Keratinocyte (primary cell): Measurements from ENCODE around the gene GSTM4. TPM values are rescaled to one million over a fixed set of nuclear protein-coding genes. Genes with fewer than 3 reads are reported as not detected.

Source experiments
- DNase-seq: peaks from one replicate; pipeline ENCODE4 v3.0.0-alpha.2; 2011; ENCODE audit warnings: low read depth, missing footprints, low spot score
- FAIRE-seq: peaks from 2 replicates; lab custom pipeline; 2011; peaks lifted over from hg19 to GRCh38; lab: Jason Lieb, UNC
- H2AFZ ChIP-seq: 2 replicates; pipeline ENCODE4 v1.6.0; 2012; ENCODE audit warnings: low read length, control low read depth, inconsistent platforms; ENCODE audit not compliant: control insufficient read depth
- H3K27ac ChIP-seq: 2 replicates; pipeline ENCODE4 v1.5.1; 2011; ENCODE audit warnings: low read length; ENCODE audit not compliant: control insufficient read depth, insufficient read depth
- H3K27me3 ChIP-seq: 3 replicates; pipeline ENCODE4 v1.6.0; 2011; ENCODE audit warnings: low read length; ENCODE audit not compliant: control insufficient read depth, insufficient read depth; ENCODE audit errors: extremely low read depth
- H3K36me3 ChIP-seq, 2 experiments: 2 replicates in 1 of 2; 3 replicates in 1 of 2; pipeline ENCODE4 v1.5.1; 2011; ENCODE audit warnings: low read length in 2 of 2, mild to moderate bottlenecking in 1 of 2; ENCODE audit not compliant: control insufficient read depth in 2 of 2, insufficient read depth in 2 of 2; ENCODE audit errors: extremely low read depth in 1 of 2
- H3K4me1 ChIP-seq: 3 replicates; pipeline ENCODE4 v1.5.1; 2011; ENCODE audit warnings: low read length; ENCODE audit not compliant: control insufficient read depth, insufficient read depth; ENCODE audit errors: extremely low read depth
- H3K4me2 ChIP-seq: 3 replicates; pipeline ENCODE4 v1.6.0; 2011; ENCODE audit warnings: low read depth, low read length; ENCODE audit not compliant: control insufficient read depth, insufficient read depth; ENCODE audit errors: extremely low read depth
- H3K4me3 ChIP-seq, 3 experiments: fragments of 200-600 bp in 1 of 3; sonication (generic) in 1 of 3; 2 replicates in 2 of 3; 3 replicates in 1 of 3; pipeline ENCODE4 v1.5.1; 2011 to 2016; ENCODE audit warnings: low read length in 3 of 3, mild to moderate bottlenecking in 3 of 3, control low read depth in 2 of 3, inconsistent platforms in 1 of 3, low read depth in 1 of 3, mixed read lengths in 1 of 3, mixed run types in 1 of 3, moderate library complexity in 1 of 3; ENCODE audit not compliant: control insufficient read depth in 2 of 3, insufficient read depth in 2 of 3; ENCODE audit errors: extremely low read depth in 1 of 3
- H3K79me2 ChIP-seq: 2 replicates; pipeline ENCODE4 v1.6.0; 2012; ENCODE audit warnings: low read length; ENCODE audit not compliant: control insufficient read depth, insufficient read depth
- H3K9ac ChIP-seq: 3 replicates; pipeline ENCODE4 v1.6.0; 2011; ENCODE audit warnings: low read length; ENCODE audit not compliant: control insufficient read depth, insufficient read depth; ENCODE audit errors: extremely low read depth
- H3K9me1 ChIP-seq: 3 replicates; pipeline ENCODE4 v1.6.0; 2011; ENCODE audit warnings: low read length; ENCODE audit not compliant: control insufficient read depth, insufficient read depth; ENCODE audit errors: extremely low read depth
- H3K9me3 ChIP-seq: 2 replicates; pipeline ENCODE4 v1.5.1; 2012; ENCODE audit warnings: low read depth, low read length; ENCODE audit not compliant: control insufficient read depth
- H4K20me1 ChIP-seq: 3 replicates; pipeline ENCODE4 v1.6.0; 2011; ENCODE audit warnings: low read length; ENCODE audit not compliant: control insufficient read depth, insufficient read depth; ENCODE audit errors: extremely low read depth
- EZH2 ChIP-seq: IDR thresholded peaks from one replicate; pipeline ENCODE4 v1.6.1; 2012; ENCODE audit warnings: inconsistent platforms, mild to moderate bottlenecking, low read length, moderate library complexity
- dilution Hi-C: fragments of 300-500 bp; cut with MboI; formaldehyde crosslinking; loops from one replicate; pipeline ENCODE4 v1.7.0; 2020; ENCODE audit warnings: low sequenced_read_pairs; ENCODE audit not compliant: extremely low pct_ligation_motif_present
- polyA plus RNA-seq, 5 experiments: library from polyadenylated mRNA; depleted of rRNA in 3 of 5; stranded (reverse) in 3 of 5; stranded (forward) in 1 of 5; unstranded in 1 of 5; fragments of >200 nt; gene quantifications; 1 replicate in 1 of 5; 2 replicates in 3 of 5; 3 replicates in 1 of 5; pipeline versions ENCODE4 v1.2.1 to v1.2.3, GENCODE V29; 2011 to 2012; ENCODE audit warnings: missing spikeins in 2 of 5, low read depth in 1 of 5, low replicate concordance in 1 of 5
- TF ChIP-seq, protein P1 (sequence below), 3 experiments: IDR thresholded peaks in 1 of 3; conservative IDR thresholded peaks in 1 of 3; optimal IDR thresholded peaks in 1 of 3; 2 replicates in 2 of 3; 3 replicates in 1 of 3; pipeline versions ENCODE3 to v1.5.1; 2011; ENCODE audit warnings: low read length in 3 of 3, mild to moderate bottlenecking in 3 of 3, moderate library complexity in 2 of 3, control low read depth in 1 of 3, inconsistent platforms in 1 of 3; ENCODE audit not compliant: insufficient read depth in 2 of 3; ENCODE audit errors: extremely low read depth in 1 of 3

The GSTM4 gene
- polyA plus RNA-seq, 1 donor (not counting 4 experiments of a cell fraction or from before 2014, with no cell fraction given): 15.9 TPM

DNA sequence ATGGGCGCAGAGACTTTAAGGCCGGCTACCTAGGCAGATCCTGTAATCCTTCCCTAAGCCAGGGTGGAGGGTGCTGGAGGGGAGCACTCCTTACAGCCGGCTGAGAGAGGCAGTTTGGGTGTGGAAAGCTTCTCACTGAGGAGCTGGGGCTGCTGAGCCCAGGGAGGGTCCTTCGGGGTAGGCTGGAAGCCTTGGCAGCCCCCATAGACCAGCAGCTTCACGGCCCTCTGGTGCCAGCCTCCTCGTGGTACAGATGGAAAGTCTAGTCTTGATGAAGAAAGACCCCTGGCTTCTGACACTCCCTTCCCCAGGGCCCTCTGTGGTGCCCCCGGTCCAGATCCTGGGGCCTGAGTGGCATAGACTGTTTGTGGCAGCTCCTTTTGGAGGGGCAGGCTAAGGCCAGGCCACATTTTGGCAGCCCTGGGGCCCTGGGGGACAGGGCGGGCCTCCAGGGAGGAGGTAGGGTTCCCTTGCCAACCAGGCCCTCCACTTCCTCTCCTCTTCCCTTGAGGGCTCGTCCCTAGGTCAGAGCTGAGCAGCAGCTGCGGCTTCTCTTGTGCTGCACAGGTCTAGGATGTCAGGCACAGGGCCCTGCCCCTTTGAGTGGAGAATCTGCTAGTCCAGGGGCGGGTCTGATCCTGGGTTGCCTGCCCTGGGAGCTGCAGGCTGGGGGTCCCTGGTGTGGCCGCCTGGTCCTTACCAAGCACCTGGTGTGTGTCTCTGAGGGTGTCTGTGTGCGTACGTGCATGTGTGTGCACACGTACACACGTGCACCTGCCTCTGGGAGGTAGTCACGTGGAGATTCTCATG is 31.5 kb upstream of the GSTM4 start:
- DNase-seq (no peak), FAIRE-seq (no peak)
- dilution Hi-C loops: no loop called here
- TF ChIP-seq, protein P1, sequence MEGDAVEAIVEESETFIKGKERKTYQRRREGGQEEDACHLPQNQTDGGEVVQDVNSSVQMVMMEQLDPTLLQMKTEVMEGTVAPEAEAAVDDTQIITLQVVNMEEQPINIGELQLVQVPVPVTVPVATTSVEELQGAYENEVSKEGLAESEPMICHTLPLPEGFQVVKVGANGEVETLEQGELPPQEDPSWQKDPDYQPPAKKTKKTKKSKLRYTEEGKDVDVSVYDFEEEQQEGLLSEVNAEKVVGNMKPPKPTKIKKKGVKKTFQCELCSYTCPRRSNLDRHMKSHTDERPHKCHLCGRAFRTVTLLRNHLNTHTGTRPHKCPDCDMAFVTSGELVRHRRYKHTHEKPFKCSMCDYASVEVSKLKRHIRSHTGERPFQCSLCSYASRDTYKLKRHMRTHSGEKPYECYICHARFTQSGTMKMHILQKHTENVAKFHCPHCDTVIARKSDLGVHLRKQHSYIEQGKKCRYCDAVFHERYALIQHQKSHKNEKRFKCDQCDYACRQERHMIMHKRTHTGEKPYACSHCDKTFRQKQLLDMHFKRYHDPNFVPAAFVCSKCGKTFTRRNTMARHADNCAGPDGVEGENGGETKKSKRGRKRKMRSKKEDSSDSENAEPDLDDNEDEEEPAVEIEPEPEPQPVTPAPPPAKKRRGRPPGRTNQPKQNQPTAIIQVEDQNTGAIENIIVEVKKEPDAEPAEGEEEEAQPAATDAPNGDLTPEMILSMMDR (optimal IDR thresholded peaks at IDR 0.05 in 1 of 3, IDR thresholded peaks at IDR 0.05 in 1 of 3, conservative IDR thresholded peaks at IDR 0.05 in 1 of 3; ENCODE audit: extremely low read depth in 1 of 3, insufficient read depth in 2 of 3, low read length in 3 of 3): no peak
- TF ChIP-seq EZH2: no peak
- H3K36me3 ChIP-seq: peaks cover 9 to 12% of the 10 kb centered on the region in 2 experiments
- H3K27ac ChIP-seq: no peak overlapping the region
- no peak overlapping the region for H3K9ac ChIP-seq
- H4K20me1 ChIP-seq: no peaks in the 10 kb centered on the region
- H3K9me3 ChIP-seq: no peaks in the 10 kb centered on the region
- H3K4me3 ChIP-seq: no peak overlapping the region
- no peaks in the 10 kb centered on the region for H3K9me1 ChIP-seq
- no peak overlapping the region for H2AFZ ChIP-seq
- no peak overlapping the region for H3K4me2 ChIP-seq
- H3K79me2 ChIP-seq: peaks cover 50% of the 10 kb centered on the region
- no peaks in the 10 kb centered on the region for H3K27me3 ChIP-seq
- H3K4me1 ChIP-seq: peaks cover 14% of the 10 kb centered on the region

DNA sequence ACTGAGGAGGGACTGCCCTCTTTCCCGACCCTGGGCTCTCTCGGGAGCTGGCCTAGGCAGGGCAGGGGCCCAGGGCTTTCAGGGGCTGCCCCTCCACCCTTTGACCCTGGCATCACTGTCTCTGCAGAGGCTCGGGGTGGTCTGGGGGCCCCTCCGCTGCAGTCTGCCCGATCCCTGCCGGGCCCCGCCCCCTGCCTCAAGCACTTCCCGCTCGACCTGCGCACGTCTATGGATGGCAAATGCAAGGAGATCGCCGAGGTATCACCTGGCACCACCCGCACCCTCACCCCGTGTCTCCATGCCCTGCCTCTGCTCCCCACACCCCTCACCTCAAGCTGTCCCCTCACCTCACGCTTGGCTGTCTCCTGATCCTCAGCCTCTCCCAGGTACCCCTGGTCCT is 30.7 kb upstream of the GSTM4 start:
- Histone ChIP-seq H3K79me2 (peaks cover 45% of the 10 kb centered on the region), H3K9me3 (no peaks in the 10 kb centered on the region)
- dilution Hi-C loops: no loop called here

More for the DNA sequence above, 30.7 kb upstream of the GSTM4 start:
- TF ChIP-seq, protein P1 (optimal IDR thresholded peaks at IDR 0.05 in 1 of 3, IDR thresholded peaks at IDR 0.05 in 1 of 3, conservative IDR thresholded peaks at IDR 0.05 in 1 of 3; ENCODE audit: extremely low read depth in 1 of 3, insufficient read depth in 2 of 3, low read length in 3 of 3): no peak
- no peaks in the 10 kb centered on the region for H3K9me1 ChIP-seq
- no peak overlapping the region for H2AFZ ChIP-seq
- no peaks in the 10 kb centered on the region for H4K20me1 ChIP-seq
- no peak overlapping the region for H3K9ac ChIP-seq
- FAIRE-seq (no peak), DNase-seq (no peak)
- H3K4me2 ChIP-seq: no peak overlapping the region
- no peak overlapping the region for H3K4me3 ChIP-seq
- H3K4me1 ChIP-seq: peaks cover 12% of the 10 kb centered on the region
- H3K27ac ChIP-seq: no peak overlapping the region
- no peaks in the 10 kb centered on the region for H3K27me3 ChIP-seq
- H3K36me3 ChIP-seq: peaks cover 11 to 12% of the 10 kb centered on the region in 2 experiments
